ENCODE results near the gene ATP8A2. TPM values are rescaled to one million over a fixed set of nuclear protein-coding genes. Genes with fewer than 3 reads are reported as not detected.

Gene ATP8A2
- total RNA-seq, 1 donor from 2014 or later: 39.1 TPM

- no peak for TF ChIP-seq CTCF (IDR thresholded peaks at IDR 0.05; ENCODE audit: unreplicated experiment)
- peaks cover 20% of the 10 kb centered on the region for H3K27me3 Mint-ChIP-seq (ENCODE audit: low read depth)
- no peaks in the 10 kb centered on the region for H3K4me1 Mint-ChIP-seq
- no peak for DNase-seq (ENCODE audit: low spot score in 2 of 2, unreplicated experiment in 2 of 2)
- peaks cover 7% of the 10 kb centered on the region for H3K9me3 Mint-ChIP-seq
- peaks cover 6% of the 10 kb centered on the region for H3K36me3 Mint-ChIP-seq
- H3K27ac Mint-ChIP-seq: no peak overlapping the region
- no peak overlapping the region for H3K4me3 Mint-ChIP-seq
These were observed 50.4 kb downstream of the ATP8A2 start for GRCh38 chr13:25422153-25422552.

GRCh38 chr13:25423831-25424230 lies 52.1 kb downstream of the ATP8A2 start:
- DNase-seq (ENCODE audit: low spot score in 2 of 2, unreplicated experiment in 2 of 2): no peak
- peaks cover 12% of the 10 kb centered on the region for H3K36me3 Mint-ChIP-seq
- H3K27ac Mint-ChIP-seq: no peak overlapping the region
- H3K27me3 Mint-ChIP-seq (ENCODE audit: low read depth): peaks cover 7% of the 10 kb centered on the region
- no peak for TF ChIP-seq CTCF (IDR thresholded peaks at IDR 0.05; ENCODE audit: unreplicated experiment)
- H3K9me3 Mint-ChIP-seq: peaks cover 9% of the 10 kb centered on the region
- no peaks in the 10 kb centered on the region for H3K4me1 Mint-ChIP-seq
- H3K4me3 Mint-ChIP-seq: no peak overlapping the region

GRCh38 chr13:25429466-25429865 lies 57.7 kb downstream of the ATP8A2 start:
- peak overlapping the region; percentile 55 for H3K27ac Mint-ChIP-seq
- H3K4me1 Mint-ChIP-seq: peaks cover 28% of the 10 kb centered on the region
- no peaks in the 10 kb centered on the region for H3K27me3 Mint-ChIP-seq (ENCODE audit: low read depth)
- no peak overlapping the region for H3K4me3 Mint-ChIP-seq
- peaks cover 9% of the 10 kb centered on the region for H3K9me3 Mint-ChIP-seq
- no peak for TF ChIP-seq CTCF (IDR thresholded peaks at IDR 0.05; ENCODE audit: unreplicated experiment)
- H3K36me3 Mint-ChIP-seq: peaks cover 12% of the 10 kb centered on the region
- no peak for DNase-seq (ENCODE audit: low spot score in 2 of 2, unreplicated experiment in 2 of 2)

GRCh38 chr13:25432691-25433090 lies 60.9 kb downstream of the ATP8A2 start:
- DNase-seq (ENCODE audit: low spot score in 2 of 2, unreplicated experiment in 2 of 2): no peak
- Mint-ChIP-seq H3K4me3 (no peak overlapping the region), H3K9me3 (peaks cover 3% of the 10 kb centered on the region), H3K27me3 (ENCODE audit: low read depth) (no peaks in the 10 kb centered on the region), H3K27ac (peak overlapping the region; percentile 90), H3K36me3 (peaks cover 3% of the 10 kb centered on the region), H3K4me1 (peaks cover 40% of the 10 kb centered on the region)
- TF ChIP-seq CTCF (IDR thresholded peaks at IDR 0.05; ENCODE audit: unreplicated experiment): no peak

GRCh38 chr13:25440061-25440460 lies 68.3 kb downstream of the ATP8A2 start:
- no peak overlapping the region for H3K27ac Mint-ChIP-seq
- no peaks in the 10 kb centered on the region for H3K27me3 Mint-ChIP-seq (ENCODE audit: low read depth)
- peaks cover 47% of the 10 kb centered on the region for H3K4me1 Mint-ChIP-seq
- H3K9me3 Mint-ChIP-seq: no peaks in the 10 kb centered on the region
- TF ChIP-seq CTCF (IDR thresholded peaks at IDR 0.05; ENCODE audit: unreplicated experiment): no peak
- no peak for DNase-seq (ENCODE audit: low spot score in 2 of 2, unreplicated experiment in 2 of 2)
- H3K36me3 Mint-ChIP-seq: no peaks in the 10 kb centered on the region
- H3K4me3 Mint-ChIP-seq: no peak overlapping the region

GRCh38 chr13:25446261-25446660 lies 74.5 kb downstream of the ATP8A2 start:
- H3K36me3 Mint-ChIP-seq: peaks cover 6% of the 10 kb centered on the region
- H3K27me3 Mint-ChIP-seq (ENCODE audit: low read depth): no peaks in the 10 kb centered on the region
- peaks cover 19% of the 10 kb centered on the region for H3K9me3 Mint-ChIP-seq
- no peak for TF ChIP-seq CTCF (IDR thresholded peaks at IDR 0.05; ENCODE audit: unreplicated experiment)
- H3K27ac Mint-ChIP-seq: peak overlapping the region; percentile 60
- H3K4me1 Mint-ChIP-seq: peaks cover 20% of the 10 kb centered on the region
- H3K4me3 Mint-ChIP-seq: no peak overlapping the region
- no peak for DNase-seq (ENCODE audit: low spot score in 2 of 2, unreplicated experiment in 2 of 2)

Data from mesothelial cell of epicardium (in vitro differentiated cells).